Astrocyte (in vitro differentiated cells and primary cell): ENCODE results near the gene CHSY1.

Experiments
- CTCF ChIP-seq: IDR thresholded peaks from 2 replicates; pipeline ENCODE4 v1.5.1; 2011; ENCODE audit warnings: low read depth, mild to moderate bottlenecking, inconsistent platforms, low read length, moderate library complexity; ENCODE audit not compliant: insufficient read depth
- EZH2 ChIP-seq: IDR thresholded peaks from 2 replicates; pipeline ENCODE4 v1.6.1; 2012; ENCODE audit warnings: mild to moderate bottlenecking, low read length, inconsistent platforms; ENCODE audit not compliant: insufficient read depth

GRCh38 chr15:101159096-101159935 is 92.5 kb downstream of the CHSY1 start:
- TF ChIP-seq CTCF (no peak), EZH2 (no peak)
